Measurements from ENCODE around the gene MAPK1.

DNA sequence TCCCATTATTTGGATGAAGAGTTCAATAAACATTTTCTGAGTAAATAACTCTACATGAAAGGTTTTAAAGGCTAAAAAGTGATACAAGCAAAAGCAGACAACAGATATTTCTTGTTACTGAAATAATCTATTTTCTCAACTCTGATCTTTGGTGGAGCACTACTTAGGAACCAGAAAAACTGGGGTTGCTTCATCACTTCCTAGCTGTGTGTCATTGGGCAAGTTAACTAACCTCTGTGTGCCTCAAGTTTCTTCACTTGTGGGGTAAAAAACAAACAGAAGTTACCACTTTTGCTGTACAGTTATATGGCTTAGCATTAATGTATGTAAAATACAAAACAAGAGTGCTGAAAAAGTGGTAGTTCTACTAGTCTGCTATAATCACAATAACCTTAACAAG lies 5.6 kb downstream of the MAPK1 start:
- TF ChIP-seq CTCF (conservative IDR thresholded peaks at IDR 0.05; ENCODE audit: low read depth, low read length) (no peak), EZH2 (IDR thresholded peaks at IDR 0.05; ENCODE audit: borderline replicate concordance, low read depth, low read length, poor library complexity, severe bottlenecking) (no peak)
